Chondrocyte (in vitro differentiated cells): ENCODE data around the gene RALGPS1. TPM values are rescaled to one million over a fixed set of nuclear protein-coding genes. Genes with fewer than 3 reads are reported as not detected.

Experiments
- DNase-seq: peaks from one replicate; pipeline ENCODE4 v3.0.0; 2021; ENCODE audit warnings: mixed read lengths, low spot score
- H3K27ac Mint-ChIP-seq: one replicate; pipeline ENCODE4 v1.8.0; 2021; ENCODE audit warnings: mild to moderate bottlenecking, moderate library complexity, mixed read lengths; ENCODE audit not compliant: unreplicated experiment
- H3K27me3 Mint-ChIP-seq: 2 replicates; pipeline ENCODE4 v1.8.0; 2021; ENCODE audit warnings: low read depth, mixed read lengths
- H3K36me3 Mint-ChIP-seq: 2 replicates; pipeline ENCODE4 v1.8.0; 2021; ENCODE audit warnings: low read depth, mixed read lengths
- H3K4me1 Mint-ChIP-seq: 2 replicates; pipeline ENCODE4 v1.8.0; 2021; ENCODE audit warnings: low read depth, mild to moderate bottlenecking, mixed read lengths
- H3K4me3 Mint-ChIP-seq: one replicate; pipeline ENCODE4 v1.8.0; 2021; ENCODE audit warnings: mild to moderate bottlenecking, moderate library complexity, mixed read lengths; ENCODE audit not compliant: unreplicated experiment
- H3K9me3 Mint-ChIP-seq: 2 replicates; pipeline ENCODE4 v1.8.0; 2021; ENCODE audit warnings: low read depth, mixed read lengths
- CTCF ChIP-seq: fragments of 200-600 bp; sonication (generic); IDR thresholded peaks from 2 replicates; pipeline ENCODE4 v1.5.0; 2021; ENCODE audit warnings: antibody characterized with exemption, mild to moderate bottlenecking, moderate library complexity
- total RNA-seq: library from RNA; stranded (reverse); gene quantifications from 3 replicates; pipeline ENCODE4 v1.2.1, GENCODE V29; 2021

RALGPS1 gene
- total RNA-seq, 1 donor from 2014 or later: 8.1 TPM

GRCh38 chr9:126959336-126959735 is 44.8 kb downstream of the RALGPS1 start:
- Mint-ChIP-seq H3K27me3 (no peaks in the 10 kb centered on the region), H3K27ac (no peak overlapping the region), H3K36me3 (no peaks in the 10 kb centered on the region), H3K9me3 (no peaks in the 10 kb centered on the region), H3K4me3 (no peak overlapping the region), H3K4me1 (peaks cover 41% of the 10 kb centered on the region)
- no peak for DNase-seq
- no peak for TF ChIP-seq CTCF

GRCh38 chr9:126959917-126960316 is 45.3 kb downstream of the RALGPS1 start:
- no peak for DNase-seq
- Mint-ChIP-seq H3K27me3 (no peaks in the 10 kb centered on the region), H3K27ac (no peak overlapping the region), H3K4me1 (peaks cover 41% of the 10 kb centered on the region), H3K9me3 (no peaks in the 10 kb centered on the region), H3K36me3 (no peaks in the 10 kb centered on the region), H3K4me3 (no peak overlapping the region)
- TF ChIP-seq CTCF: no peak

- Mint-ChIP-seq H3K9me3 (no peaks in the 10 kb centered on the region), H3K27me3 (no peaks in the 10 kb centered on the region), H3K36me3 (no peaks in the 10 kb centered on the region), H3K27ac (peak overlapping the region; percentile 24), H3K4me3 (no peak overlapping the region), H3K4me1 (peaks cover 26% of the 10 kb centered on the region)
- no peak for DNase-seq
- TF ChIP-seq CTCF: no peak
These were observed 47.8 kb downstream of the RALGPS1 start for GRCh38 chr9:126962336-126962735.

GRCh38 chr9:126965077-126965476 is 50.5 kb downstream of the RALGPS1 start:
- Mint-ChIP-seq H3K27me3 (no peaks in the 10 kb centered on the region), H3K9me3 (no peaks in the 10 kb centered on the region), H3K4me1 (peaks cover 10% of the 10 kb centered on the region), H3K36me3 (no peaks in the 10 kb centered on the region), H3K27ac (no peak overlapping the region), H3K4me3 (no peak overlapping the region)
- no peak for TF ChIP-seq CTCF
- no peak for DNase-seq

- no peak for DNase-seq
- Mint-ChIP-seq H3K27ac (no peak overlapping the region), H3K36me3 (peaks cover 5% of the 10 kb centered on the region), H3K4me1 (peaks cover 10% of the 10 kb centered on the region), H3K27me3 (no peaks in the 10 kb centered on the region), H3K9me3 (no peaks in the 10 kb centered on the region), H3K4me3 (no peak overlapping the region)
- TF ChIP-seq CTCF: peak; percentile 92
These were observed 51.2 kb downstream of the RALGPS1 start for GRCh38 chr9:126965541-126966428.
